ENCODE data around the gene S100PBP. TPM values are rescaled to one million over a fixed set of nuclear protein-coding genes. Genes with fewer than 3 reads are reported as not detected.
A peak's percentile ranks its signal among the peaks of the same experiment; 100 is the strongest.

Gene S100PBP
- total and polyA plus RNA-seq, 9 of the 15 experiments (the other 6 are each of a cell fraction or from before 2014, with no cell fraction given): 22.9 to 60.2 (median 32.9) TPM

- 0 out of 2 replicates have a peak, but pooled peaks have one; percentile 33 for TF ChIP-seq ZNF76 (CRISPR knock-in tag; IDR thresholded peaks at IDR 0.05; ENCODE audit: borderline replicate concordance)
- TF ChIP-seq NFRKB (IDR thresholded peaks at IDR 0.05; ENCODE audit: low read depth): peak; percentile 93
- peak; percentile 88; the same call in 1 of the 2 replicates for TF ChIP-seq ZNF232 (CRISPR knock-in tag; IDR thresholded peaks at IDR 0.05)
- TF ChIP-seq RCOR1 (IDR thresholded peaks at IDR 0.05; ENCODE audit: borderline replicate concordance in 1 of 2, low read depth in 2 of 2, low read length in 2 of 2): peak in 1 of 2 experiments; percentile 7; a peak in 2 of 4 replicates
- no peak for TF ChIP-seq CAMTA2 (CRISPR knock-in tag; conservative IDR thresholded peaks at IDR 0.05)
- peak; percentile 8 for TF ChIP-seq BRD9 (IDR thresholded peaks at IDR 0.05; ENCODE audit: low read depth, partially characterized antibody)
- peak; percentile 54; the same call in 1 of the 2 replicates for TF ChIP-seq ZBTB7A (IDR thresholded peaks at IDR 0.05; ENCODE audit: borderline replicate concordance, control insufficient read depth, low read depth, low read length)
- no peak for TF ChIP-seq ZNF717 (CRISPR knock-in tag; IDR thresholded peaks at IDR 0.05)
- peak; percentile 85 for TF ChIP-seq E2F8 (IDR thresholded peaks at IDR 0.05; ENCODE audit: low read depth, partially characterized antibody)
- TF ChIP-seq MBD2 (IDR thresholded peaks at IDR 0.05; ENCODE audit: borderline replicate concordance, low read depth): peak; percentile 38
- TF ChIP-seq ZBTB43 (CRISPR knock-in tag; IDR thresholded peaks at IDR 0.05): peak; percentile 90; the same call in 1 of the 2 replicates
- no peak for TF ChIP-seq TCF15 (CRISPR knock-in tag; IDR thresholded peaks at IDR 0.05)
- TF ChIP-seq MXI1 (IDR thresholded peaks at IDR 0.05; ENCODE audit: low read depth, low read length): 0 out of 2 replicates have a peak, but pooled peaks have one; percentile 8
- no peak for TF ChIP-seq ZEB2 (IDR thresholded peaks at IDR 0.05)
- peak; percentile 90; the same call in 1 of the 2 replicates for TF ChIP-seq RBM14 (IDR thresholded peaks at IDR 0.05; ENCODE audit: borderline replicate concordance, insufficient read depth, low read depth, low read length)
- TF ChIP-seq NEUROD1 (IDR thresholded peaks at IDR 0.05; ENCODE audit: borderline replicate concordance, low read depth, low read length, partially characterized antibody): peak; percentile 60
- TF ChIP-seq E2F6 (IDR thresholded peaks at IDR 0.05; ENCODE audit: borderline replicate concordance in 1 of 2, extremely low read depth in 1 of 2, insufficient read depth in 1 of 2, insufficient read length in 1 of 2, low read depth in 1 of 2, low read length in 1 of 2, poor library complexity in 1 of 2, severe bottlenecking in 1 of 2): peak; percentile 55 to 73
- peak; percentile 73; the same call in 1 of the 2 replicates for TF ChIP-seq ZNF224 (CRISPR knock-in tag; IDR thresholded peaks at IDR 0.05)
- peak; percentile 31 for TF ChIP-seq TAF9B (IDR thresholded peaks at IDR 0.05; ENCODE audit: partially characterized antibody)
- TF ChIP-seq ERF (CRISPR knock-in tag; IDR thresholded peaks at IDR 0.05): peak; percentile 25
- TF ChIP-seq PML (IDR thresholded peaks at IDR 0.05; ENCODE audit: low read length): peak; percentile 1; the same call in 1 of the 2 replicates
Observed at GRCh38 chr1:32817815-32818786, 648 bp downstream of the S100PBP start (continued).

Measured in K562 (cell line).